IMR-90 (cell line): ENCODE data around the gene SOX4. TPM values are rescaled to one million over a fixed set of nuclear protein-coding genes. Genes with fewer than 3 reads are reported as not detected.

Experiments used
- ATAC-seq: fragments of 200-7000 bp; cut with Tn5 transposase; 2 replicates; pipeline ENCODE4 v1.9.1; 2020; ENCODE audit warnings: low read depth, mild to moderate bottlenecking, moderate library complexity
- BruUV-seq: library from RNA; stranded (reverse); fragments of 400-500 nt; replicated peaks from 2 replicates; lab custom pipeline; 2021; lab: Mats Ljungman, UMichigan
- CTCF ChIA-PET: fragments of 300-600 bp; formaldehyde crosslinking; extraction: SDS; loops from one replicate; lab custom pipeline; 2021; ENCODE audit warnings: antibody characterized with exemption; lab: Yijun Ruan, JAX
- POLR2A ChIA-PET: fragments of 300-600 bp; sonication (Branson Sonifier 250); formaldehyde crosslinking; loops from one replicate; lab custom pipeline; 2022; ENCODE audit warnings: antibody characterized with exemption; ENCODE audit not compliant: unreplicated experiment; lab: Charles Lee
- DNase-seq: peaks from one replicate; pipeline ENCODE4 v3.0.0; 2013
- H2AFZ ChIP-seq: replicated peaks from 2 replicates; pipeline ENCODE3; 2013; ENCODE audit warnings: low read length, mild to moderate bottlenecking; ENCODE audit not compliant: poor library complexity
- H2AK5ac ChIP-seq: 2 replicates; pipeline ENCODE4 v1.6.1; 2013; ENCODE audit warnings: low read depth, low read length, inconsistent platforms
- H2AK9ac ChIP-seq: replicated peaks from 2 replicates; pipeline ENCODE3; 2013; ENCODE audit warnings: mild to moderate bottlenecking, low read depth, low read length, moderate library complexity; ENCODE audit not compliant: poor library complexity
- H2BK120ac ChIP-seq: 2 replicates; pipeline ENCODE4 v1.6.1; 2013; ENCODE audit warnings: low read depth, low read length, inconsistent platforms
- H2BK15ac ChIP-seq: 3 replicates; pipeline ENCODE4 v1.6.1; 2013; ENCODE audit warnings: low read depth, low read length, inconsistent platforms
- H2BK20ac ChIP-seq: 2 replicates; pipeline ENCODE4 v1.6.1; 2013; ENCODE audit warnings: low read depth, mild to moderate bottlenecking, inconsistent platforms, low read length, moderate library complexity
- H2BK5ac ChIP-seq: 2 replicates; pipeline ENCODE4 v1.6.1; 2013; ENCODE audit warnings: mild to moderate bottlenecking, low read depth, low read length, inconsistent platforms; ENCODE audit not compliant: poor library complexity, severe bottlenecking
- H3K14ac ChIP-seq: replicated peaks from 2 replicates; pipeline ENCODE4 v1.6.1; 2013; ENCODE audit warnings: low read depth, low read length, inconsistent platforms
- H3K18ac ChIP-seq: 2 replicates; pipeline ENCODE4 v1.6.1; 2013; ENCODE audit warnings: low read depth, low read length, control low read depth
- H3K23ac ChIP-seq: 2 replicates; pipeline ENCODE4 v1.6.1; 2013; ENCODE audit warnings: low read depth, low read length, inconsistent platforms
- H3K27ac ChIP-seq: 2 replicates; pipeline ENCODE4 v1.5.1; 2013; ENCODE audit warnings: mild to moderate bottlenecking, control low read depth, low read length; ENCODE audit not compliant: insufficient read depth
- H3K27me3 ChIP-seq: 2 replicates; pipeline ENCODE4 v1.6.1; 2013; ENCODE audit warnings: low read length; ENCODE audit not compliant: control insufficient read depth, insufficient read depth
- H3K36me3 ChIP-seq: 2 replicates; pipeline ENCODE4 v1.6.1; 2013; ENCODE audit warnings: low read length, mixed read lengths; ENCODE audit not compliant: control insufficient read depth, insufficient read depth
- H3K4ac ChIP-seq: 2 replicates; pipeline ENCODE4 v1.6.1; 2013; ENCODE audit warnings: low read depth, low read length, inconsistent platforms
- H3K4me1 ChIP-seq: 2 replicates; pipeline ENCODE4 v1.6.1; 2013; ENCODE audit warnings: low read length, mixed read lengths; ENCODE audit not compliant: control insufficient read depth, insufficient read depth
- H3K4me2 ChIP-seq: 2 replicates; pipeline ENCODE4 v1.6.1; 2013; ENCODE audit warnings: low read depth, mild to moderate bottlenecking, control low read depth, low read length, moderate library complexity
- H3K4me3 ChIP-seq: 2 replicates; pipeline ENCODE4 v1.5.1; 2013; ENCODE audit warnings: low read depth, mild to moderate bottlenecking, control low read depth, low read length, moderate library complexity; ENCODE audit not compliant: insufficient read depth
- H3K56ac ChIP-seq: 2 replicates; pipeline ENCODE4 v1.6.1; 2013; ENCODE audit warnings: low read length, inconsistent platforms; ENCODE audit not compliant: insufficient read depth; ENCODE audit errors: extremely low read depth
- H3K79me1 ChIP-seq, 2 experiments: 2 replicates each; pipeline ENCODE4 v1.6.1; 2013; ENCODE audit warnings: low read length in 2 of 2, inconsistent platforms in 1 of 2, low read depth in 1 of 2
- H3K9ac ChIP-seq: 2 replicates; pipeline ENCODE4 v1.6.1; 2013; ENCODE audit warnings: low read depth, low read length, control low read depth
- H3K9me1 ChIP-seq: 2 replicates; pipeline ENCODE4 v1.6.1; 2013; ENCODE audit warnings: low read length, inconsistent platforms; ENCODE audit not compliant: insufficient read depth
- H3K9me3 ChIP-seq: 2 replicates; pipeline ENCODE4 v1.6.1; 2013; ENCODE audit warnings: low read length; ENCODE audit not compliant: control insufficient read depth, insufficient read depth
- H4K20me1 ChIP-seq: 2 replicates; pipeline ENCODE4 v1.6.1; 2013; ENCODE audit warnings: low read length, inconsistent platforms; ENCODE audit not compliant: insufficient read depth
- H4K5ac ChIP-seq: 2 replicates; pipeline ENCODE4 v1.6.1; 2013; ENCODE audit warnings: mild to moderate bottlenecking, low read depth, low read length, control low read depth
- H4K8ac ChIP-seq, 2 experiments: 2 replicates each; pipeline ENCODE4 v1.6.1; 2013; ENCODE audit warnings: low read depth in 2 of 2, low read length in 2 of 2, control low read depth in 1 of 2, inconsistent platforms in 1 of 2
- H4K91ac ChIP-seq: 2 replicates; pipeline ENCODE4 v1.6.1; 2013; ENCODE audit warnings: low read depth, low read length, inconsistent platforms; ENCODE audit not compliant: insufficient read depth
- BHLHE40 ChIP-seq: fragments of 150-350 bp; IDR thresholded peaks from 2 replicates; pipeline ENCODE4 v1.6.1; 2016; ENCODE audit warnings: mild to moderate bottlenecking, low read depth, low read length
- MXI1 ChIP-seq: IDR thresholded peaks from 2 replicates; pipeline ENCODE4 v1.6.1; 2012; ENCODE audit warnings: low read depth, mild to moderate bottlenecking, low read length, moderate library complexity, borderline replicate concordance
- RAD21 ChIP-seq: IDR thresholded peaks from 2 replicates; pipeline ENCODE4 v1.6.1; 2012; ENCODE audit warnings: low read length, improper control_type of control experiment
- WGBS, 2 experiments: methylation state at CpG; one replicate each; pipeline versions ENCODE4 v1.1.5 to v1.1.7; 2013; ENCODE audit warnings: missing lambda C conversion rate in 2 of 2; ENCODE audit not compliant: insufficient read length in 1 of 2; ENCODE audit errors: extremely low coverage in 2 of 2; 5-methylcytosine and 5-hydroxymethylcytosine counted together
- dilution Hi-C: fragments of 300-500 bp; cut with HindIII; formaldehyde crosslinking; loops from one replicate; pipeline ENCODE4 v1.14.3; 2018; ENCODE audit warnings: low sequenced_read_pairs; ENCODE audit not compliant: unreplicated experiment
- in situ Hi-C: fragments of 300-500 bp; cut with MboI; formaldehyde crosslinking; loops from 3 replicates; pipeline ENCODE4 v1.14.3; 2019; ENCODE audit warnings: low sequenced_read_pairs, inconsistent platforms, mixed read lengths
- intact Hi-C: fragments of 100-400 bp; cut with micrococcal nuclease; formaldehyde crosslinking; loops from 2 replicates; pipeline ENCODE4 v1.10.0; 2022
- polyA plus RNA-seq, 3 experiments: library from polyadenylated mRNA; depleted of rRNA; stranded (reverse); fragments of >200 nt; gene quantifications; 2 replicates each; pipeline ENCODE4 v1.2.3, GENCODE V29; 2012; ENCODE audit warnings: low replicate concordance in 1 of 3
- total RNA-seq: library from RNA; depleted of rRNA; stranded (reverse); fragments of >200 nt; gene quantifications from 2 replicates; pipeline ENCODE4 v1.2.3, GENCODE V29; 2012

SOX4 gene
- total and polyA plus RNA-seq, 2 of the 4 experiments (the other 2 are of a cell fraction), result 4.7 to 4.8 TPM

DNA sequence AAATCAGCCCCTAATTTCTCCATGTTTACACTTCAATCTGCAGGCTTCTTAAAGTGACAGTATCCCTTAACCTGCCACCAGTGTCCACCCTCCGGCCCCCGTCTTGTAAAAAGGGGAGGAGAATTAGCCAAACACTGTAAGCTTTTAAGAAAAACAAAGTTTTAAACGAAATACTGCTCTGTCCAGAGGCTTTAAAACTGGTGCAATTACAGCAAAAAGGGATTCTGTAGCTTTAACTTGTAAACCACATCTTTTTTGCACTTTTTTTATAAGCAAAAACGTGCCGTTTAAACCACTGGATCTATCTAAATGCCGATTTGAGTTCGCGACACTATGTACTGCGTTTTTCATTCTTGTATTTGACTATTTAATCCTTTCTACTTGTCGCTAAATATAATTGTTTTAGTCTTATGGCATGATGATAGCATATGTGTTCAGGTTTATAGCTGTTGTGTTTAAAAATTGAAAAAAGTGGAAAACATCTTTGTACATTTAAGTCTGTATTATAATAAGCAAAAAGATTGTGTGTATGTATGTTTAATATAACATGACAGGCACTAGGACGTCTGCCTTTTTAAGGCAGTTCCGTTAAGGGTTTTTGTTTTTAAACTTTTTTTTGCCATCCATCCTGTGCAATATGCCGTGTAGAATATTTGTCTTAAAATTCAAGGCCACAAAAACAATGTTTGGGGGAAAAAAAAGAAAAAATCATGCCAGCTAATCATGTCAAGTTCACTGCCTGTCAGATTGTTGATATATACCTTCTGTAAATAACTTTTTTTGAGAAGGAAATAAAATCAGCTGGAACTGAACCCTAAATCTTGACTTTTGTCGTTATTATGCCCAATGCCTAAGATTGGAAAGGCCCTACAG is 4.5 kb downstream of the SOX4 start:
- in situ Hi-C loops, result loop anchor here (10.0 kb wide), 1 partner anchor 547 kb away; no protein-coding TSS in a partner anchor
- peak overlapping the region; percentile 17; the same call in 1 of the 2 replicates for H3K56ac ChIP-seq
- no peak overlapping the region for H4K8ac ChIP-seq
- no CpG with 5 or more reads among the region's 14 CpGs for WGBS, 2 experiments
- H3K36me3 ChIP-seq, result peaks cover 25% of the 10 kb centered on the region
- H2BK20ac ChIP-seq, result no peak overlapping the region
- peaks cover 4% of the 10 kb centered on the region for H3K4me1 ChIP-seq
- H4K91ac ChIP-seq, result no peak overlapping the region
- peak overlapping the region; percentile 30; the same call in 1 of the 2 replicates for H3K4ac ChIP-seq
- H2BK120ac ChIP-seq, result no peak overlapping the region
- H4K20me1 ChIP-seq, result peaks cover 32% of the 10 kb centered on the region
- no peak for DNase-seq
- H2AFZ ChIP-seq, result no peak overlapping the region
- no peak for ATAC-seq
- peak overlapping the region; percentile 85 for H3K4me3 ChIP-seq
- peak overlapping the region; percentile 6 for H2BK5ac ChIP-seq
- dilution Hi-C loops, result no loop called here
- H3K27me3 ChIP-seq, result no peaks in the 10 kb centered on the region
- H2AK5ac ChIP-seq, result no peak overlapping the region
- H3K27ac ChIP-seq, result peak overlapping the region; percentile 70
- H2BK15ac ChIP-seq, result no peak overlapping the region
- no peak overlapping the region for H2AK9ac ChIP-seq
- peak overlapping the region; percentile 2; the same call in 1 of the 2 replicates for H3K23ac ChIP-seq
- H3K18ac ChIP-seq, result peak overlapping the region; percentile 78
- peak overlapping the region; percentile 84 for H3K9ac ChIP-seq
- H3K79me1 ChIP-seq, result peaks cover 9 to 19% of the 10 kb centered on the region in 2 experiments; a peak in 3 of 4 replicates
- no peaks in the 10 kb centered on the region for H3K9me3 ChIP-seq
- CTCF ChIA-PET, result interaction anchor here (0.6 to 1.5 kb wide), 3 partner anchors 171 to 1849 kb away, joined by 3 to 4 read pairs (median 3); no protein-coding TSS in a partner anchor
- no peak overlapping the region; the same call in 1 of the 2 replicates for H3K14ac ChIP-seq
- H3K9me1 ChIP-seq, result peaks cover 3% of the 10 kb centered on the region; the same call in 1 of the 2 replicates
- intact Hi-C loops, result loop anchor here (1.0 to 10.0 kb wide), 11 partner anchors 69 to 1849 kb away; no protein-coding TSS in a partner anchor
- POLR2A ChIA-PET, result interaction anchor here (0.5 to 0.6 kb wide), 2 partner anchors 201 to 518 kb away, joined by 5 to 17 read pairs; no protein-coding TSS in a partner anchor
- no peak for TF ChIP-seq MXI1
- TF ChIP-seq BHLHE40, result peak; percentile 23; the same call in 1 of the 2 replicates
- 0 out of 2 replicates have a peak, but pooled peaks have one; percentile 4 for TF ChIP-seq RAD21
- no peak overlapping the region for H4K5ac ChIP-seq
- no TSS peak for BruUV-seq
- peak overlapping the region; percentile 88 for H3K4me2 ChIP-seq
